Measurements from ENCODE around the gene RNF141.

RNF141 gene

DNA sequence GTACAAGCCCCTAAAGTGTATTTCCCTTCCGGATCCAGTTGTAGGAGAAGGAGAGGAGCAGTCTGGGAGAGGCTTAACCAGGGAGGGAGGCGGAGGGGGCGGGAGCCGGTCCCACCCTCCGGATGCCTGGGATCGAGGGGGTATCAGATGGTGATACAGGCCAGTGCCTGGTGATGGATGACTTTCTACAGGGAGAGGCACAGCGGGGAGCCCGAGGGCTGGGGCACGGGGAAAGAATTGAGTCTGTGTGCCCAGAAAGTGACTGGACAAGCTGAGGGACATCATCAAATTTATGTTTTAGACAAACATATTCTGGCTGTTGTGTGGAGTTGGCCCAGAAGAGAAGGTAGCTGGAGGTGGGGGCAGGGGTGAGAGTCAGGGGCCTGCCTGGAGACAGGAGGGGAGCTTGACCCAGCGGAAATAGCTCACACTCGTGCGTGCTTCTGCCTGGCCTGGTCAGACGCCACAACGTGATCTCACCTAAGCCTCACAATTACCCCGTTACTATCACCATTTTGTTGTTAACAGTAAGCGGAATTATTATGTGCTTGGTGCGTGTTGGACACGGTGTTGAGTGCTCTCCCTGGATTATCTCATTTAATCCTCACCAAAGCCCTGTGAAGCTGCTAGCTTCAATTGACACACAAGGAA is 43.5 kb downstream of the RNF141 start:
- DNase-seq (ENCODE audit: low spot score), result no peak

DNA sequence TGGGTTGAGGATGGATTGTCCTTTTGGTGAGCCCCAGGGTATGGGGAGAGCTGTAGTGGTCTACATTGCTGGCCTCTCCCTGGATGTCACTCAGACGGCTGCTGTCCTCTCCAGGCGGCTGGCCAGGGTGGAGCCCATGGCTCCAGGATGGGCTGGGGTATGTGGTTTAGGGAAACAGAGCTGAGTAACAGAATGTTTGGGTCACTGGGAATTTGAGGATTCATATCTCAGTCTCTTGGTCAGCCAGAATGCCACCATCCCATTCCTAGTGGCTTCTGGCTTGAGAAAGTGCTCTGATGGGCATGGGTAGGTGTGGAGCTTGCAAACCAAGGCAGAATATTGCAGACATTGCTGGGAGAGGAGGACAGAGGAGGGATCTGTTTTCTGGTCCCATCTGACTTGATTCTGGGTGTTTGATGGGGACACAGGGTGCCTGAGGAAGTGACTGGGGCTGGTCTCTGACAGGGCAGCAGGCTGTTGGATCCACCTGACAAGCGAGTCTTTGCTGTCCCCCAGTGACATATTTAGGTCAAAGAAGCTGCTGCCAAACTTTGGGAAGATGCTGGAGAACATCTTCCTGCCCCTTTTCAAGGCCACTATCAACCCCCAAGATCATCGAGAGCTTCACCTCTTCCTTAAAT is 44.6 kb downstream of the RNF141 start:
- DNase-seq (ENCODE audit: low spot score), result no peak

DNA sequence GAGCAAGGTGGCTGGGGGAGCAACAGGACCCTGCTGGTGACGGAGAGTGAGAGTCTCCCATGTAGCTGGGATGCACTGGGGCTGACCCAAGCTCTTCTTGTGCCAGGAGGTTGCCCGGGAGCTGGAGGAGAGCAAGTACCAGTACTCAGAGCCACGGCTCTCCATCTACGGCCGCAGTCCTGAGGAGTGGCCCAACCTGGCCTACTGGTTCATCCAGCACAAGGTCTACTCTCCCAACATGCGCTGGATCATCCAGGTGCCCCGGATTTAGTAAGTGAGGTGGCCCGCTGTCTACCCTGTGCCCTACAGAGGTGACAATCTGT is 45.6 kb downstream of the RNF141 start:
- no peak for DNase-seq (ENCODE audit: low spot score)

DNA sequence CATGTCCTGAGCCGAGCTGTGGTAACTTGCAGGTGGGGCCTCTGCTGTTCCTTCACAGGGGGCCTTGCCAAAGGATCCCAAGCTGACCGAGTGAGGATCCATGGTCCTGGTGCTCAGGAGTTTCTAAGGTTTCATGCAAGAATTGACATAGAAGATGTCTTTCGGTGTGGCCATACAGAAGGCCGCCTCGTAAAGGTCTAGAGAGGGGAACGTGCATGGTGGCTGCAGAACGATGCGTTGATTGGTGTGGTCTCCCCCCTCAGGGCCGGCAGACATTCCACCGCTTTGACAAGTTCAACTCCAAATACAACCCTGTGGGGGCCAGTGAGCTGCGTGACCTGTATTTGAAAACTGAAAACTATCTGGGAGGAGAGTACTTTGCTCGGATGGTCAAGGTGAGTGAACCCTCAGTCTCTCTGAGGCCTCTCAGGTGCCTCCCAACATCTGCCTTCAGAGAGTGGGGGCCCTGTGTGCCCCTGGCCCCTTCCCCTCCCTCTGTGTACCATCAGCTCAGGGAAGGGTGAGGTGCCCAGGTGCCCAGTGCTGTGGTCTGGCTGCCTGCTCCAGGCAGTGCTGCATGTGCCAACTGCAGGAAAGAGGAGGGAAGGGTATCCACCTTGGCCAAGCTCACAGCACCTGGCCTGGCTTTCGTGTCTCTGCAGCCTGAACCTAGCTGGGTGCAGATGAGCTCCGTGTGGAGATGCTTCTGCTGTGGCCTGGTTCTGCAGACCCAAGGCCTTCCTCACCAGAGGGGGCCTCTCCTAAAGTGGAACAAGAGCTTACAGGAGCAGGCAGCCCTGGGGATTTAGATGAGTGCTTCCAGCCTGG is 46.1 kb downstream of the RNF141 start:
- DNase-seq (ENCODE audit: low spot score), result no peak

DNA sequence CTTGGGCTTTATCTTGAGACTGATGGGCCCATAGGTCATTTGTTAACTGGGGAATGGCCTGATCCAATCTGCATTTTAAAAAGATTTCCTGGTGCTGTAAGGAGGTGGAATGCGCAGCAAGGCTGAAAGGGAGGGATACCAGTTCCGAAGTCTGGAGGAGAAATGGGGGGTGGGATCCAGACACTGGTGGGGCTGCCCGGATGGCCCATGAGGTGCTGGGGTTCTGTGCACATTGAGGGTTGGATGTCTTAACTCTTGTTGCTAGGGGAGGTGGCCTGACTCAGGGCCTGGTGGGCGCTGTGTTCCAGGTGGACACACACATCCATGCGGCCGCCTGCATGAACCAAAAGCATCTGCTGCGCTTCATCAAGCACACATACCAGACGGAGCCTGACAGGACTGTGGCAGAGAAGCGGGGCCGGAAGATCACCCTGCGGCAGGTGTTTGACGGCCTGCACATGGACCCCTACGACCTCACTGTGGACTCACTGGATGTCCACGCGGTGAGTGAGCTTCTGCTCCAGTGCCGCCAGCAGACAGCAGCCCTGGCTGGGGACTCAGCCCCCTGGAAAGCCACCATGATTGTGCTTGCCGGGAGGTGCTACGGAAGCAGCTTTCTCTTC is 47.8 kb downstream of the RNF141 start:
- no peak for DNase-seq (ENCODE audit: low spot score)

DNA sequence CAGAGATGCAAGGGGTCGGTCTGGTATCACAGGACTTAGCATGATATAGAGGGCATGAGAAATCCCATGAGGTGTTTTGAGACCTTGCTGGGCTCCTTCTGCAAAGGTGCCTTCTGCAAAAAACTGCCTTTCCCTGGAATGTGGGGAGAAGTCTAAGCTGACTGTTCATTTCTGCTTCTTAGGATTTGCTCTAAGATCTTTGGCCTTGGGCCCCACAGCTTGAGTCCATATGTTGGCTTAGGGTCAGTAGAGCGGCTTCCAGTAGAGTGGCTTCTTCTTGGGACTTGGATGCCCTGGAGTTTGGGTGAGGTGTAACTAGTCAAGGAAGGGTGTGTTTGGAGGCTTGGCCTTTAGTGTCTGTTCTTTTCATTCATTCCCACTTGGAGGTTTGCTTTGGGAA is 48.9 kb downstream of the RNF141 start:
- no peak for DNase-seq (ENCODE audit: low spot score)

DNA sequence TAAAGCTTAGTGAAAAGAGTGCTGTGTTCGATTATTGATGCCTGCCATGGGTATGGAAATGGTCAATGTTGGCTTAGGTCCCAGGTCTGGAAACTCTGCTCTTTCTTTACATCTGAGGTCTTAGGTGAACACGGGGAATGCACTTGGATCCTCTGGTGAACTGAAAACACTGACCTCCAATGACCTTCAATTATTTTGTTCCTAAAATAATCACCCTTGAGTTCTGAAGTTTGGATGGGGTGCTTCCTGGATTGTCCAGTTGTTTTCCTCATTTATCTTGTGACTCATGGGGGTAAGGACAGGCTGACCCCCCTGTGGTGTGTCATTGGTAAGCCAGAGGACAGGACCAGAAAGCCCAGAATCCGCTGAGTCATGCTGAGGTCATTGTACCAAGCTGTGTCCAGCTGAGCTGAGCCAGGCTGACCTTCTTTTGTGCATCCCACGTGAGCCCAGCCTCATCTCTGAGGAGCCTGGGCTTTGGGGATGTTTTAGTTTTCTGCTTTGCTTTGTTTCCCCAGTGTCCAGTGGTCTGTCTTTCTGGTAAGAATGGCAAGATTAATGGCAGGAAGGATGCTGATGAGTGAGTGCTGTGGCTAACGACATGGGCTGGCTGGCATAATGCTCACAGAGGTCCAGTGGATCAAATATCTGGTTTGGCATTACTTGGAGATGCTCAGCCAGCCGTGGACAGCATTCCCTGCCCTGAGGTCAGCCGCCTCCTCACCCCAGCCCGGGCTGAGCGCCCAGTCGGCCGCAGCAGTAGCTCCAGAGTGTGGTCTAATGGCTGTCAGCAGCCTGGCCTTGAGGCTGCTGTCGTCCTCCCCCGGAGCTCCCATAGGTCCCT is 50.4 kb downstream of the RNF141 start:
- peak; percentile 97 for DNase-seq (ENCODE audit: low spot score)

DNA sequence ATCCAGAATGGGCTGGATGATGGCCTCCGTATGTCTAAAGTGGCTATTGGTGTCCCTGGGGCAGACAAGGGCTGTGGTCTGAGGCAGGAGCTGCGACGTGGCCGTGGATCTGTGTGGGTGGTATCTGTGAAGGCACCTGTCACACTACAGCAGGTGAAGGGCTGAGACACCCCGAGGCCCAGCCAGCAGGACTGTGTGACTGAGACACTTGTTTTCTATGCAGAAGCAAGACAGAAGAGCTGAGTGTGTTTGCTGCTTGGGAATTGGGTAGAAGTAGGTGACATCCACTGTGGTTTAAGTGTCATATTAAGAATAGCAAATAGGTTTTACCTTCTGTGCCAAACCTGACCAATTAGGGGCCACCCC is 51.0 kb downstream of the RNF141 start:
- no peak for DNase-seq (ENCODE audit: low spot score)

DNA sequence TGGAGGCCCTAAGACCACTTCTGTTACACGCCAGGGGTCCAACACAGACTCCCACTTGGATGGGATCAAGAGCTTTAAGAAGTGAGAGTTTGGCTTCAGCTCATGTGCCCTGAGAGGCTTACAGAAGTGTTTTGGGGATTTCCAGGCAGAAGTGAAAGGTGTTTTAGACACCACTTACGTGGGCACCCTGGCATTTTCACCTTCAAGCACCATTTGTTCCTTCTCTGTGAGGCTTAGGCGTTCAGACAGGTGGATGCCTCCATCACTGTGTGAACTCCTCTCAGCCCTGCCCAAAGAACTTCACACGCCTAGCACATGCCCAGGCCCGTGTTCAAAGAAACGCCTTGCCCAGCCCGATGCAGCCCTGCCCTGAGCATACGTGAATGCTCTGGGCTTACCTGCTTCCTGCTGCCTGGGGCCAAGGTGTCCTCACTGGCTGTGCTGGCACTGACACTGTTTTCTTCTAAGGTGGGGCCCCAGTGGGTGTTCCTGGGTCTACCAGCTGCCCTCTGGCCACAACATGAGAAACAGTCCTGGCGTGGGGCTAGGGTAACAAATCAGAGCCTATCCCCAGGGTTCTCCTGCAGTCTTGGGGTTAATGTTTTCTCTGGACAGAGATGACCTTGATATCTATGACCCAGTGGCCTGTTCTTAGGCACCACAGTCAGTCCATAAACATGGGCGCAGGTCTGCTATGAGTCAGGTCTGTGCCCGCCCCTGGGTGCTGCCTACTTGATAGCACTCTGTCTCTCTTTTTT is 51.9 kb downstream of the RNF141 start:
- no peak for DNase-seq (ENCODE audit: low spot score)

DNA sequence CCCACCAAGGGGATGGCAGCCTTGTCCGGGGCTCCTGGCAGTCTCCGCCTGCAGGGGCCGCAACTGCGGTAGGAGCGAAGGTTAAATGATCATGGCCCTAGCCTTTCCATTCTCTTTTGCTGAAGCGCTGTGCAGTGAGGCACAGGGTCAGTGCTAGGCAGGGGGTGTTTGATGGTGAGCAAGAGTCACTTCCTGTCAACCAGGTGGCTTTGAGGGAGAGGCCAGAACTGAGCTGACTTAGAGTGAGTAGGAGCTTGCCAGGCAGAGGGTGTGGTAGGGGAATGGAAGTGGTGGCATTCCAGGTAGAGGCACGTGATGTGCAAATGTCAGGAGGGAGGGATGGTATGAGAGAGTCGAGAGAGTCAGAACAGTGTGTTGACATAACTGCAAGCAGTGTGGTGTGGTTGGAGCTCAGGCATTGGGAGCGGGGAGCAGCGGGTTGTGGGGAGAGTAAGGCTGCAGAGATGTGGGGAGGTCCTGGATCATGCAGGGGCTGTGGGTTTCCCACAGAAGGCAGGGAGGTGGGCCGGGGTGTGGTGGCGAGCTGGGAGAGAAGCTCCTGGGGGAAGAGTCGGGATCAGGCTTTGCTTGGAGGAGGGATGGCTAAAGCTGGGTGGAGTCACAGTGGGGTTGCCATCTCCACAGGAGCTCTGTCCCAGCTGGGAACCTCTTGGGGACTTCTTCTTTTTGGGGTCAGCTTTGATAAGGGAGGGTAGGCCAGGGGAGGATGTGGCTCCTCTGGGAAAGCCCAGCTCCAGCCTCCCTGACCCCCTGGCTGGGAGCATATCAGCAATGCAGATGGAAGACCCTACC is 52.7 kb downstream of the RNF141 start:
- DNase-seq (ENCODE audit: low spot score), result no peak

DNA sequence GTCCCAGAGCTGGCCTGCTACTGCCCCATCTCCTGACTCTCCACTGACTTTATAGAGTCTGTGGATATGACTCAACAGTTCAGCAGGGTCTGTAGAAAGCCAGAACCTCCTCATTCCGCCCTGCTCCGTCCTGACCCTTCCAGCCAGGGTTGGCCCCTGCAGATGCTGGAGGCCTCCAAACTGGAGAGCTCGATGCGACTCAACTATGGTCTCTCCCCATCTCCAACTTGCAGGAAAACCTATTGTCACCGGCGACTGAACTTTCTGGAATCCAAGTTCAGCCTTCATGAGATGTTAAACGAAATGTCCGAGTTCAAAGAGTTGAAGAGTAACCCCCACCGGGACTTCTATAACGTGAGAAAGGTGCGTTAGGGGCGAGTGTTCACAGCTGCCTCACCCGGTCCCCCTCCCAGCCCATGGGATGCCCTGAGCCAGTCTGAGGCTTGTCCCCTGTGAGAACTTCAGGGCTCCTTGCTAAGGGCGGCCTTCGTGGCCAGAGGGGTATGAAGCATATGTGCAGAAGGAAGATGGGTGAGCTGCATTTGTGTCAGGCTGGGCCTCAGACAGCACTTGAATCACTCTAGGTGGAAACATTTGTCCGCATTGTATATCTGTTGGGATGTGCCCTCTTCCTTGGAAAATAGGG is 53.9 kb downstream of the RNF141 start:
- DNase-seq (ENCODE audit: low spot score), result no peak

DNA sequence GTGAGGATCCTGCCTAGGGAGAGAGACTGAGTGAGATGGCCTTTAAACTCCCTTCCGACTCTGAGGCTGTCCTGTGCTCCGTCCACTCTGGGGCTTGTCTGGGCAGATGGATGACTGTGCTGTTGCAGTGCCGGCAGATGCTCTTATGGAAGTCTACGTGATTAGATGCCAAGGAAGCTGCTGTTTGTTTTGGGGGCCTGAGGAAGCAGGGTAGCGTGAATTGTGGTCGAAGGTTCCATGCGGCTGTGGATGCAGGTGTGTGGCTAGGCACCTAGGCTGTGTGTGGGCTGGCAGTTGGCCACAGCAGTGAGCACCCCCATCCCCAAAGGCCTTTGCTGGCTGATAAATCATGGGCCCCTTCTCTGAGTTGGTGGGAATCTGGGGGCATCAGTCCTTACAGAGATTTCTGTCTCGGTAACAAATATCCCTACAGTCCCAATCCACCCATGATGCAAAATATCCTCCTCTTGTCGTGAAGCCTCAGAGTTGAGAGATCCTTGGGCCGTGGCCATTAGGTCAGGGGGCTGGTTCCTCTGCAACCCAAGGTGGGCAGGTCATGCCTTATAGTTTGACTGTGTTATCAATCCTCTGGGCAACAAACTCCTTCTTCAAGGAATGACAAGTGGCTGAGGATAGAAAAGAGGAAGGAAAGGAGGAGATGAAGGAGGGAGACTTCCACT is 54.7 kb downstream of the RNF141 start:
- DNase-seq (ENCODE audit: low spot score), result no peak

DNA sequence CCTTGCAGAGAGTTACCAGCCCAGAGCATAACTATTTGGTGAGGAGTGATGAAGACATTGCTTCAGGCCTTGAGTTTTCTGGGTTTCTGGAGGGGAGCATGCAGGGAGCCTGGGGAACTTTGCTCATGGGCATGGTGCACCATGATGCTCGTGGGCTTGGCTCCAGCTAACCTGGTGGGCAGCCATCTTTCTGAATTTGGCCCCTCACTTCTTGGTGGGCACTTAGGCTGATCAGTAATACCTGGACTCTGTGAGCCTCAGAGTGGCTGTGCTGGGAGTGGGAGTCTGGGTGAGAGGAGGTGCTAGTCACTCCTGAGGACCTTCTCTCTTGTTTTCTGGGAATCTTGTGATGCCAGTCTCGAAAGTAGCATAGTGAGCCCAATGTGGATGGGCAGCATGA is 55.3 kb downstream of the RNF141 start:
- DNase-seq (ENCODE audit: low spot score), result no peak

DNA sequence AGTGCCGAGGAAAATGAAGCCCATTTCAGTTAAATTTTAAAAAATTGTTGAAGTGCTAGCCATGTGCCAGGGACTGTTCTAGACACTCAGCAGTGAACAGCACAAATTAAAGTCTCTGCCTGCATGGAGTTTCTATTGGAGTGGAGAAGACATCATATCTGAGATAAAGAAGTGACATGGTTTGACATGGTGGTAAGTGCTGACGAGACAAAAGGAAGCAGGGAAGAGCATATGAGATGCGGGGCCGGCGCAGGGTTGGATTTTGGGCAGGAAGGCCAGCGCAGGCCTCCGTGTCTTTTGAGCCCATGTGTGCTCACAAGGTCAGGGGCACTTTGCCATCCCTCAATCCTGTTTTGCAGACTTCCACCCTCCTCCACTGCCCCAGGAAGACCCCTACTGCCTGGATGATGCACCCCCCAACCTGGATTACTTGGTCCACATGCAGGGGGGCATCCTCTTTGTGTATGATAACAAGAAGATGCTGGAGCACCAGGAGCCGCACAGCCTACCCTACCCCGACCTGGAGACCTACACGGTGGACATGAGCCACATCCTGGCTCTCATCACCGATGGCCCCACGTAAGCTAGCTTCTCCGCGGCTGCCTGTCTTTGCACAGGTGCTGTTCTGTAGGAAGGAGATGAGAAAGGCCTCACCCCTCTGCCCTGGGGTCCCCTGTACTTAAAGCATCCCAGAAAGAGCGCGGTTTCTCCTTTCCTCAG is 56.4 kb downstream of the RNF141 start:
- DNase-seq (ENCODE audit: low spot score), result no peak

DNA sequence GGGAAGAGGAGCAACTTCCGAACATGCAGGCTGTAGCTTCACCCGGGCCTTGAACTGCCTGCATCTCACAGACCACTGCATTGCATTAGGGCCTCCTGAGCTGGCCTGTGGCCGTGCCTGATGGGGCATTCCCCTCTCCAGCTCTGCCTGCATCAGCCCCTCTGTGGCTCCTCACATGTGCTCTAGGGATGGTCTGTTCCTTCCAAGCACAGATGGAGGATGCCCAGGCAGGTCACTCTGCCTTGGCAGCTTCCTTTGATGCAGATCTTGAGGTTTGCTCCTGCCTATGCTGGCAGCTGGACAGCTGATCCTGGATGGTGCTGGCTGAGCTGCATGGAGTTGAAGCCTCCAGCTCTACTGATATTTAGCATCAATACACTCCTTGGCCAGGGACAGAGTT is 57.4 kb downstream of the RNF141 start:
- DNase-seq (ENCODE audit: low spot score), result no peak

DNA sequence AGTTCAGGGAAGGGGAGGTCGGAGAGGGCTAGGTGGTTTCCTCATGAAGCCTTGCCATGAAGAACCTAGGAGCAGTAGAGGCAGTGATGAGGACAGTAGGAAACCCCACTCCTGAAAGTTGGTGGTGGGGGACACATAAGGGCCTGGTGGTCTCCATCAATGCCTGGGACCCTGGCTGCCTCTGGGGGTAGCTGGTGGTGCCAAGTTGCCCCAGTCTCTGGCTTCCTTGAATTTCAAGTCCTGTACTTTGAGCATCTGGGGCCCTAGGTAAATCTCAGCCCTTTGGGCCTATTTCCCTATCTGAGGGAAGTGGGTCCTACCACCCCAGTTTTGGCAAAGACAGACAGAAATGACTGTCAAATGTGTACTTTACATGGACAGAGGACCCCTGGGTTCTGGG is 57.8 kb downstream of the RNF141 start:
- no peak for DNase-seq (ENCODE audit: low spot score)

DNA sequence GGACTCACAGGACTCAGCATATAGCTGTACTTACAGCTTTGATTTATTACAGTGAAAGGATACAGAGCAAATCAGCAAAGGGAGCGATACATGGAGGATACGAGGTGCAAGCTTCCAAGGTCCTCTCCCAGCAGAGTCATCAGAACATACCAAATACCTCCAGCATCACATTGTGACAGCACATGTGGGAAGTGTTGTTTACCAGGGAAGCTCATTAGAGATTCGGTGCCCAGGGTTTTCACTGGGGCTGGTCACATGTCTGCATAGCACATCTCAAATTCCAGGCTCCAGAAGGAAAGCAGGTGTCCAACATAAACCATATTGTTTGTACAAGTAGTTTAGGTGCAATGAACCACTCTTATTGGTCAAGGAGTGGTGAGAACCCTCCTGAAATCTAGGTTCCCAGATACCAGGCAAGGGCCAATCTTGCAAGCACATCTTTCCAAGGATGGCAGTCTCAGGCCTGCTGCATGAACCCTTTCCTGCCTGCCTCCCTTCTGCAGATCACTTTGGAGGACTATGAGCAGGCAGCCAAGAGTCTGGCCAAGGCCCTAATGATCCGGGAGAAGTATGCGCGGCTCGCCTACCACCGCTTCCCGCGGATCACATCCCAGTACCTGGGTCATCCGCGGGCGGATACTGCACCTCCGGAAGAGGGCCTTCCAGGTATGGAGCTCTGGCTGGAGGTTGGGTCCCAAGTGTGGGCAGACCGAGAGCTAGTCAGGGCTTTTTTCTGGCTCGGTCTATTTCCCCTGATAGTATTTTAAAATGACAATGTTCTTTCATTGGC is 59.2 kb downstream of the RNF141 start:
- peak; percentile 20 for DNase-seq (ENCODE audit: low spot score)

DNA sequence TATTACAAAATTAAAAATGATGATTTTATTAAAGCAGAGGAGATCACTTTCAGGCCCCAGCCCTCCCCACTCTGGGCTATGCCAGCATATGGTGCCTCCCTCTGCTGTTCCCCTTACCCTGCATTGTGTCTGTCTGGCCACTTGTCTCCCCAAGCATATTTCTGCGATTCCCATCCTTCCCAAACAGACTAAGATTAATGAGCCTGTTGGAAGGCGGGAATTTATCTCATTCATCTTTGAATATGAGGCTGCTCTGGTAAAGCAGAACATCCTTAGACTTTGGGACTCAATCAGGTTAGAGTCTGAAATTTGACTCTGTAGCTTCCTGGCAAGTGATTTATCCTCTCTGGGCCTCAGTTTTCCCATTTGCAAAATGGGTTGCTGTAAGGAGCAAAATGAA is 60.2 kb downstream of the RNF141 start:
- no peak for DNase-seq (ENCODE audit: low spot score)

All from AG08396 (cell line).